GM21528 (cell line): ENCODE results near the gene TCF7L1.
"Not testable (repeated sequence)": the region's sequence is repeated elsewhere in the genome, so short reads cannot be mapped to it uniquely, and the experiment has no call there.

Experiments
- ATAC-seq: cut with Tn5 transposase; IDR thresholded peaks from one replicate; pipeline ENCODE4 v1.9.1; 2021; ENCODE audit warnings: mild to moderate bottlenecking, moderate library complexity; ENCODE audit not compliant: unreplicated experiment, low FRiP score

The TCF7L1 gene

GRCh38 chr2:85334928-85335327 is 201.7 kb downstream of the TCF7L1 start:
- ATAC-seq, result no peak

- no peak for ATAC-seq
Observed at GRCh38 chr2:85340034-85340892, 207.1 kb downstream of the TCF7L1 start.

GRCh38 chr2:85341269-85342029 is 208.3 kb downstream of the TCF7L1 start:
- no peak for ATAC-seq

- ATAC-seq, result no peak
Observed at GRCh38 chr2:85342156-85342555, 209.0 kb downstream of the TCF7L1 start.

- not testable (repeated sequence) for ATAC-seq
Observed at GRCh38 chr2:85343207-85343895, 210.2 kb downstream of the TCF7L1 start.

GRCh38 chr2:85344356-85344954 is 211.3 kb downstream of the TCF7L1 start:
- ATAC-seq, result no peak

DNA sequence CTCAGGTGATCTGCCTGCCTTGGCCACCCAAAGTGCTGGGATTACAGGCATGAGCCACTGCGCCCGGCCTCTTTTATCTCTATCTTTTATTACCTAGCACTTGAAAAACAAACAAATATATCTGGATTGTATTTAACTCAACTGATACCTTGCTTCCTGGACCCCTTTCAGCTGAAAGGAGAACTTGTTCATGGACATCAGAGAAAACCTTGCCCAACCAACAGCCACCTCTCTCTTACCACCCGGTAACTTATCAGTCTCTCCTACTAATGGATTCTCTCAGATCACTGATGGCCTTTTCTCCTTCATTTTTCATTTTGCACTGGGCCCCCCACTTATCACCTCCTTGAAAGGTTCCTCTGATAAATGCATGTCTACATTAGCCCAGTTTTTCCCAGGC is 214.4 kb downstream of the TCF7L1 start:
- ATAC-seq, result no peak

DNA sequence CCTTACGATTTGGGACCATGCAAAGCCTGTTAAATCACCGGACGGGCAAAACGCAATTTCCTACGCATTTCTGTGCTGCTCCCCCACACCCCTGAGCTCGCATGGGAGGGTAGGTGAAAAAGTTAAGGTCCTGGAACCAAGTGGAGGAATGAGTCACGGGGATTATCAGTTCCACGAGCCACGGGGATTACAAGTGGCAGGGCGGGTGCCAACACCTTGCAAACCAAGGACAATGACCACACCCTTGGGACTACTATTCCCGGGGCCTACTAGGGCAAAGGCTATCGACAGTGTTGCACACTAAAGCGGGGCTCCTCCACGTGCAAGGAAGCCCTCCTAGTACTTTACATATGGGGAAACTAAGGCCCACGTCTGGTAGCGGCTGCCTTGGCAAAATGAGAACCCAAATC is 220.7 kb downstream of the TCF7L1 start:
- ATAC-seq, result peak; percentile 4

DNA sequence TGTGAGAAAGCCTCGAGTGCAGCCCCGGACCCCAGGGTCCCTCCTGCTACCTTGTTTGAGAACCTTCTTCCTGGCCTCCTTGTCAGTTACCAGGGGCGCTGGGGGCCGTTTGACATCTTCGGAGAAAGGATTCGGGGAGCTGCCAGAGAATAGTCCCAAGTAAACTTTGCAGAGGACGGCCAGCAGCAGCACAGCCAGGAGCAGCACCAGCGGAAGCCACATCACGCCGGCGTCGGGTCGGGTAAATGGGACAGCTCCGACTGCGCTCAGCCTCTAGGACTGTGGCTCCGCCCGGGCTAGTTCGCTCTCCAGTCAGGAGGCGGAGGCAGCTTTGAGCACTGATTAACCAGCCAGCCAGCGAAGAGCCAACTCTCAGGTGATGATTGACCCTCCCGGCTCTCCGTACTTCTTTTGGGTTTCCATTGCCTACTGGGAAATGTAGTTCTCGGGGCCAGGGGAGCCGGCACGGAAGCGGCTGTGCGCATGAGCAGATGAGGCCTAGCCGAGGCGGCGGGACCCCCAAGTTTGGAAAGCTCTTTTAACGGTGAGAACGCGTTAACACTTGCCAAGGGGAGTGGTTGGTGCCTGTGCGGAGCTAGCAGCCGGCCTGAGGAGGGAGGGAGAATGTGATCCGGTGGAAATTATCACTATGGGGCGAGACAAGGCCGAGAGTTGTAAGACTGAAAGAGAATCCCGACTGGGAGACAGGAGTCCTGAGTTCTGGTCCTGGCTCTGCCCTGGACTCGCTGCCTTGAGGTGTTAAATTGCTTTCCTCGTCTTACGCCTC is 221.3 kb downstream of the TCF7L1 start, which contains the start of the genes ELMOD3 and RETSAT:
TSS of gene ELMOD3 (plus strand) at position 484 of the 787 bp plus-strand sequence. CDS start 2,430 bp downstream, outside the sequence.
TSS of gene RETSAT (minus strand) at position 243 of the 787 bp plus-strand sequence. CDS start at position 222, 21 bp downstream.
- peak; percentile 92 for ATAC-seq

GRCh38 chr2:85355073-85355410 is 221.8 kb downstream of the TCF7L1 start:
- peak; percentile 8 for ATAC-seq

DNA sequence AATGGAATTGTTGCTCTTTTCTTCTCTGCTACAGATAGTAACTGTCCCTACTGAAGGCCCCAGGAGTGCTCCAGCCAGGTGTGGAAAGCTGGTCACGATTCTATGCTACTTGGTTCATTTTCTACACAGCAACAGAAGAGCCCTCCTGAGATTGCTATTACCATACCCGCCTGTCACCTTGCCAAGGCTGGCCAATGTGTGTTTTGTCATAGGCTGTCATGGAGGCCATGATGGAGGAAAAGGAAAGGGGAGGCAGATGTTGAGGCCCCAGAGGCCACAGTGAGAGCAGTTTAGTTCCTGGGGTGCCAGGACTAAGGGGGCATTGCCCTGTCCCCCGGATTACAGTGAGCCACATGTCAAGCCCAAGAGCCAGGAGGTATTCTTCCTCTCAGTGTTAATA is 222.3 kb downstream of the TCF7L1 start:
- ATAC-seq, result no peak

DNA sequence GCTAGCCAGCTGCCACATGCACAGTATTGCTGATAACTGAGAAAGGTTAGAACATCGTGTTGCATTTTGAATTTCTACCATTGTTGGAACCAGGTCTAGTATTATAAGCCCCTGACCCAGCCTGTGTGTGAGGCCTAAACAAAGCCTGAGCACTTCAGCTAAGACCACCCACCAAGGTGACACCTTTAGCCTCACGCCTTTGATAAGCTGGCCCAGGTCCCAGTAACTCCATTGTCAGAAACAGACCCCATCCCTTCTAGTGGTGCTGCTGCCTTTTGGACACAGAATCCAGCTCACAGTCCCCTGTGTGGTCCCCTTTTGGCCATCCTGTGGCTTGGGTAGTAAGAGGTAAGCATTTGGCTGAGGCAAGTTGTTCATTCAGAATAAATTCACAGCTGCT is 223.0 kb downstream of the TCF7L1 start:
- ATAC-seq, result no peak

- ATAC-seq, result no peak
Observed at GRCh38 chr2:85357736-85358135, 224.5 kb downstream of the TCF7L1 start.
